Measurements from ENCODE around the gene ZBTB20.

DNA sequence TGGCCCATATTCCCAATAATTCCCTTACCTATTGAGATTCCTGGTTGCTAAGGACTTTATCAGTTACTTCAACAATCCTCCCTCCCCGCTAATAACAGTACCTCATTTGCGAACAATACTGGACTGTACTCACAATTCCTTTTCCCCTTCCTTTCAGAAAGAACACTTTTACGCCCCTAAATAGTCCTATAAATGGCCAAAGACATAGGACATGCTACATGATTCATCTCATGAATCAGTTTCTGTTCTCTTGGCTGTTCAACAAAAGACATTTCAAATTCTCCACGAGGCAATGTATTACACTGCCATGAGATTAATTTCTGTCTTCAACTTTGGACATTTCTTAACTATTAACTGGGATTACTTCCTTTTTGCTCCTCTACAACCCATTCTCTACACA, 588.8 kb downstream of the ZBTB20 start:
- TF ChIP-seq POLR2AphosphoS5 (IDR thresholded peaks at IDR 0.05), result no peak
- TF ChIP-seq, protein P1, sequence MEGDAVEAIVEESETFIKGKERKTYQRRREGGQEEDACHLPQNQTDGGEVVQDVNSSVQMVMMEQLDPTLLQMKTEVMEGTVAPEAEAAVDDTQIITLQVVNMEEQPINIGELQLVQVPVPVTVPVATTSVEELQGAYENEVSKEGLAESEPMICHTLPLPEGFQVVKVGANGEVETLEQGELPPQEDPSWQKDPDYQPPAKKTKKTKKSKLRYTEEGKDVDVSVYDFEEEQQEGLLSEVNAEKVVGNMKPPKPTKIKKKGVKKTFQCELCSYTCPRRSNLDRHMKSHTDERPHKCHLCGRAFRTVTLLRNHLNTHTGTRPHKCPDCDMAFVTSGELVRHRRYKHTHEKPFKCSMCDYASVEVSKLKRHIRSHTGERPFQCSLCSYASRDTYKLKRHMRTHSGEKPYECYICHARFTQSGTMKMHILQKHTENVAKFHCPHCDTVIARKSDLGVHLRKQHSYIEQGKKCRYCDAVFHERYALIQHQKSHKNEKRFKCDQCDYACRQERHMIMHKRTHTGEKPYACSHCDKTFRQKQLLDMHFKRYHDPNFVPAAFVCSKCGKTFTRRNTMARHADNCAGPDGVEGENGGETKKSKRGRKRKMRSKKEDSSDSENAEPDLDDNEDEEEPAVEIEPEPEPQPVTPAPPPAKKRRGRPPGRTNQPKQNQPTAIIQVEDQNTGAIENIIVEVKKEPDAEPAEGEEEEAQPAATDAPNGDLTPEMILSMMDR (IDR thresholded peaks at IDR 0.05), result no peak
- no peak for TF ChIP-seq POLR2A (IDR thresholded peaks at IDR 0.05)
- no peak for TF ChIP-seq EP300 (IDR thresholded peaks at IDR 0.05)
